HCT116 (cell line): ENCODE data around the gene DDX6. TPM values are rescaled to one million over a fixed set of nuclear protein-coding genes. Genes with fewer than 3 reads are reported as not detected.

Experiments used
- ATAC-seq: fragments of 200-7000 bp; cut with Tn5 transposase; 2 replicates; pipeline ENCODE4 v1.9.1; 2020; ENCODE audit warnings: mild to moderate bottlenecking, moderate library complexity
- BruUV-seq: library from RNA; stranded (reverse); fragments of 400-500 nt; replicated peaks from 2 replicates; lab custom pipeline; 2021; lab: Mats Ljungman, UMichigan
- CTCF ChIA-PET: fragments of 300-600 bp; sonication (Branson Sonifier 250); formaldehyde crosslinking; loops from one replicate; lab custom pipeline; 2021; ENCODE audit warnings: antibody characterized with exemption; lab: Charles Lee
- POLR2A ChIA-PET: fragments of 300-600, 350-600 bp; sonication (Branson Sonifier 250); formaldehyde crosslinking; loops from one replicate; lab custom pipeline; 2021; ENCODE audit warnings: antibody characterized with exemption; lab: Charles Lee
- RAD21 ChIA-PET, 2 experiments: fragments of 300-600 bp; sonication (Branson Sonifier 250); formaldehyde crosslinking; loops; one replicate each; lab custom pipeline; 2023; ENCODE audit warnings: low total read pairs in 2 of 2; ENCODE audit not compliant: uncharacterized antibody in 2 of 2, unreplicated experiment in 2 of 2, low non-redundant PET in 1 of 2; lab: Charles Lee
- DNase-seq: peaks from one replicate; pipeline ENCODE4 v3.0.0-alpha.2; 2010; ENCODE audit warnings: low read depth, low spot score
- H2AFZ ChIP-seq: fragments of 200-600 bp; shearing (Covaris generic), sonication (generic); 2 replicates; pipeline ENCODE4 v1.6.1; 2017; ENCODE audit warnings: low read depth, mixed run types, mixed read lengths, antibody characterized with exemption, low read length; ENCODE audit not compliant: poor library complexity, severe bottlenecking
- H3K27ac ChIP-seq: 2 replicates; pipeline ENCODE4 v1.5.1; 2012; ENCODE audit warnings: low read depth, low read length
- H3K27me3 ChIP-seq: fragments of 200-600 bp; sonication (generic); 2 replicates; pipeline ENCODE4 v1.6.1; 2016; ENCODE audit warnings: mixed run types, low read length, mixed read lengths; ENCODE audit not compliant: insufficient read depth
- H3K36me3 ChIP-seq, 2 experiments: fragments of 200-500 bp in 1 of 2; fragments of 200-600 bp in 1 of 2; sonication (Bioruptor generic) in 1 of 2; sonication (generic) in 1 of 2; 2 replicates each; pipeline versions ENCODE4 v1.5.1 to v1.6.1; 2014 to 2016; ENCODE audit warnings: low read length in 2 of 2, inconsistent platforms in 1 of 2, mixed read lengths in 1 of 2, mixed run types in 1 of 2; ENCODE audit not compliant: insufficient read depth in 2 of 2, control insufficient read depth in 1 of 2
- H3K4me1 ChIP-seq, 2 experiments: fragments of 200-600 bp in 1 of 2; sonication (generic) in 1 of 2; 2 replicates each; pipeline versions ENCODE4 v1.5.1 to v1.6.1; 2012 to 2017; ENCODE audit warnings: low read length in 2 of 2, inconsistent platforms in 1 of 2, mild to moderate bottlenecking in 1 of 2, mixed read lengths in 1 of 2, mixed run types in 1 of 2, moderate library complexity in 1 of 2; ENCODE audit not compliant: insufficient read depth in 2 of 2, control insufficient read depth in 1 of 2
- H3K4me2 ChIP-seq: fragments of 200-600 bp; sonication (generic); 2 replicates; pipeline ENCODE4 v1.6.1; 2017; ENCODE audit warnings: mixed run types, low read length, mixed read lengths
- H3K4me3 ChIP-seq, 2 experiments: fragments of 200-600 bp in 1 of 2; sonication (generic) in 1 of 2; replicated peaks in 1 of 2; 2 replicates each; pipeline ENCODE4 v1.5.1; 2011 to 2016; ENCODE audit warnings: low read length in 2 of 2, control low read depth in 1 of 2, low read depth in 1 of 2, mild to moderate bottlenecking in 1 of 2, mixed read lengths in 1 of 2, mixed run types in 1 of 2
- H3K79me2 ChIP-seq: fragments of 200-600 bp; sonication (generic); 2 replicates; pipeline ENCODE4 v1.6.1; 2017; ENCODE audit warnings: mild to moderate bottlenecking, mixed run types, low read length, moderate library complexity, mixed read lengths; ENCODE audit not compliant: insufficient read depth
- H3K9ac ChIP-seq: fragments of 200-600 bp; sonication (generic); 2 replicates; pipeline ENCODE4 v1.6.1; 2016; ENCODE audit warnings: low read length, mixed read lengths
- H3K9me2 ChIP-seq: fragments of 200-600 bp; sonication (generic), shearing (Covaris generic); 2 replicates; pipeline ENCODE4 v1.6.1; 2017; ENCODE audit warnings: mixed run types, mild to moderate bottlenecking, moderate library complexity; ENCODE audit not compliant: insufficient read depth
- H3K9me3 ChIP-seq, 2 experiments: fragments of 200-500 bp in 1 of 2; fragments of 200-600 bp in 1 of 2; sonication (Bioruptor generic) in 1 of 2; sonication (generic) in 1 of 2; 2 replicates each; pipeline ENCODE4 v1.6.1; 2014 to 2017; ENCODE audit warnings: low read length in 2 of 2, mixed read lengths in 2 of 2, inconsistent platforms in 1 of 2, low read depth in 1 of 2, mild to moderate bottlenecking in 1 of 2, mixed run types in 1 of 2, moderate library complexity in 1 of 2; ENCODE audit not compliant: control insufficient read depth in 1 of 2, insufficient read depth in 1 of 2
- H4K20me1 ChIP-seq: fragments of 200-600 bp; sonication (generic), shearing (Covaris generic); 2 replicates; pipeline ENCODE4 v1.6.1; 2017; ENCODE audit warnings: mixed run types, mild to moderate bottlenecking, moderate library complexity; ENCODE audit not compliant: insufficient read depth
- CTCF ChIP-seq, 3 experiments: fragments of 200-600 bp in 1 of 3; sonication (generic) in 1 of 3; IDR thresholded peaks in 2 of 3; conservative IDR thresholded peaks in 1 of 3; 2 replicates each; pipeline ENCODE4 v1.5.1; 2012 to 2017; ENCODE audit warnings: low read depth in 2 of 3, low read length in 2 of 3, antibody characterized with exemption in 1 of 3, borderline replicate concordance in 1 of 3, control low read depth in 1 of 3, mild to moderate bottlenecking in 1 of 3, mixed read lengths in 1 of 3, mixed run types in 1 of 3, moderate library complexity in 1 of 3; ENCODE audit not compliant: insufficient read depth in 1 of 3
- EGR1 ChIP-seq: IDR thresholded peaks from 2 replicates; pipeline ENCODE4 v1.6.1; 2012; ENCODE audit warnings: low read depth
- ELF1 ChIP-seq: IDR thresholded peaks from 2 replicates; pipeline ENCODE4 v1.6.1; 2012; ENCODE audit warnings: low read depth, borderline replicate concordance
- EZH2 ChIP-seq: fragments of 200-600 bp; sonication (generic); IDR thresholded peaks from 2 replicates; pipeline ENCODE4 v1.6.1; 2017; ENCODE audit warnings: antibody characterized with exemption, mixed run types
- EZH2phosphoT487 ChIP-seq: fragments of 200-600 bp; IDR thresholded peaks from 2 replicates; pipeline ENCODE4 v1.6.1; 2018; ENCODE audit warnings: antibody characterized with exemption, borderline replicate concordance
- MAX ChIP-seq: IDR thresholded peaks from 2 replicates; pipeline ENCODE4 v1.6.1; 2012
- POLR2A ChIP-seq: IDR thresholded peaks from 2 replicates; pipeline ENCODE4 v1.7.0; 2011; ENCODE audit warnings: borderline replicate concordance; ENCODE audit not compliant: insufficient read depth, insufficient read length; ENCODE audit errors: extremely low read depth
- RAD21 ChIP-seq: IDR thresholded peaks from 2 replicates; pipeline ENCODE4 v1.6.1; 2012; ENCODE audit warnings: low read depth, mild to moderate bottlenecking
- REST ChIP-seq: IDR thresholded peaks from 2 replicates; pipeline ENCODE4 v1.6.1; 2012; ENCODE audit warnings: low read depth
- SIN3A ChIP-seq: IDR thresholded peaks from 2 replicates; pipeline ENCODE4 v1.6.1; 2012; ENCODE audit warnings: low read depth
- ZFX ChIP-seq: fragments of 450-650 bp; IDR thresholded peaks from 2 replicates; pipeline ENCODE4 v1.6.1; 2017
- ZNF274 ChIP-seq: fragments of 200-500 bp; sonication (Bioruptor generic); IDR thresholded peaks from 2 replicates; pipeline ENCODE4 v1.6.1; 2014; ENCODE audit warnings: mild to moderate bottlenecking, low read depth, low read length, inconsistent platforms
- intact Hi-C: fragments of 100-400 bp; cut with micrococcal nuclease; formaldehyde crosslinking; loops from 2 replicates; pipeline ENCODE4 v1.10.0; 2022
- total RNA-seq: library from RNA; stranded (reverse); gene quantifications from one replicate; pipeline ENCODE4 v1.2.1, GENCODE V29; 2021; ENCODE audit not compliant: unreplicated experiment
- TF ChIP-seq, protein P1 (sequence below): IDR thresholded peaks from 2 replicates; pipeline ENCODE4 v1.6.1; 2012

The DDX6 gene
- total RNA-seq, 1 experiment from 2014 or later, result 150 TPM

DNA sequence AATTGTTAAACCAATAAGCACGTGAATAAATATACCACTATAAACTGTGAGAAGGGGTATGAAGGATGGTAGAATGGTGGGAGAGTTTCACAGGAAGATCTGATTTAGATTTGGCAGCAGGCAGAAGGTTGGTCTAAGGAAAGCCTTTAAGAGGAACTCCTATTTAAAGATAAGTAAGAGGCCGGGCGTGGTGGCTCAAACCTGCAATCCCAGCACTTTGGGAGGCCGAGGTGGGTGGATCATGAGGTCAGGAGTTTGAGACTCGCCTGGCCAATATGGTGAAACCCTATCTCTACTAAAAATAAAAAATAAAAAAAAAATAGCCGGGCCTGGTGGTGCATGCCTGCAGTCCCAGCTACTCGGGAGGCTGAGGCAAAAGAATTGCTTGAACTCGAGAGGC, 46.9 kb upstream of the DDX6 start:
- H3K9me2 ChIP-seq, result no peaks in the 10 kb centered on the region
- no peaks in the 10 kb centered on the region for H4K20me1 ChIP-seq
- H3K4me1 ChIP-seq, result peaks cover 12 to 18% of the 10 kb centered on the region in 2 experiments
- intact Hi-C loops, result no loop called here
- no peaks in the 10 kb centered on the region for H3K79me2 ChIP-seq
- no peaks in the 10 kb centered on the region for H3K27me3 ChIP-seq
- POLR2A ChIA-PET, result no interaction called here
- no peak overlapping the region for H3K27ac ChIP-seq
- H3K36me3 ChIP-seq, result no peaks in the 10 kb centered on the region
- H3K4me2 ChIP-seq, result no peak overlapping the region
- ATAC-seq (no peak), DNase-seq (no peak)
- H2AFZ ChIP-seq, result no peak overlapping the region
- H3K9ac ChIP-seq, result no peak overlapping the region
- no peak overlapping the region for H3K4me3 ChIP-seq
- RAD21 ChIA-PET, result no interaction called here
- H3K9me3 ChIP-seq, result no peaks in the 10 kb centered on the region
- TF ChIP-seq, protein P1, sequence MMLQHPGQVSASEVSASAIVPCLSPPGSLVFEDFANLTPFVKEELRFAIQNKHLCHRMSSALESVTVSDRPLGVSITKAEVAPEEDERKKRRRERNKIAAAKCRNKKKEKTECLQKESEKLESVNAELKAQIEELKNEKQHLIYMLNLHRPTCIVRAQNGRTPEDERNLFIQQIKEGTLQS, result no peak
- no peak for TF ChIP-seq EZH2phosphoT487
- TF ChIP-seq EZH2, result no peak
- TF ChIP-seq SIN3A, result no peak
- TF ChIP-seq CTCF (IDR thresholded peaks at IDR 0.05 in 2 of 3, conservative IDR thresholded peaks at IDR 0.05 in 1 of 3; ENCODE audit: borderline replicate concordance in 1 of 3, insufficient read depth in 1 of 3, low read depth in 2 of 3, low read length in 2 of 3), result no peak
- no peak for TF ChIP-seq EGR1
- TF ChIP-seq ZNF274, result no peak
- no peak for TF ChIP-seq MAX
- no peak for TF ChIP-seq REST
- TF ChIP-seq RAD21, result no peak
- TF ChIP-seq ELF1, result no peak
- TF ChIP-seq POLR2A, result no peak
- TF ChIP-seq ZFX, result no peak
- BruUV-seq, result no TSS peak
- CTCF ChIA-PET, result no interaction called here
